DOHH2 (cell line): ENCODE data around the gene LRRC74B.

ENCODE experiments used
- EZH2phosphoT487 ChIP-seq: fragments of 200-600 bp; sonication (generic); IDR thresholded peaks from 2 replicates; pipeline ENCODE4 v1.6.1; 2017; ENCODE audit warnings: borderline replicate concordance, mild to moderate bottlenecking, antibody characterized with exemption, low read length, moderate library complexity, mixed read lengths
- TF ChIP-seq, protein P1 (sequence below): fragments of 200-600 bp; sonication (generic); IDR thresholded peaks from one replicate; pipeline ENCODE4 v1.5.1; 2014; ENCODE audit warnings: antibody characterized with exemption, mild to moderate bottlenecking, low read depth, low read length; ENCODE audit not compliant: poor library complexity, severe bottlenecking

- TF ChIP-seq, protein P1, sequence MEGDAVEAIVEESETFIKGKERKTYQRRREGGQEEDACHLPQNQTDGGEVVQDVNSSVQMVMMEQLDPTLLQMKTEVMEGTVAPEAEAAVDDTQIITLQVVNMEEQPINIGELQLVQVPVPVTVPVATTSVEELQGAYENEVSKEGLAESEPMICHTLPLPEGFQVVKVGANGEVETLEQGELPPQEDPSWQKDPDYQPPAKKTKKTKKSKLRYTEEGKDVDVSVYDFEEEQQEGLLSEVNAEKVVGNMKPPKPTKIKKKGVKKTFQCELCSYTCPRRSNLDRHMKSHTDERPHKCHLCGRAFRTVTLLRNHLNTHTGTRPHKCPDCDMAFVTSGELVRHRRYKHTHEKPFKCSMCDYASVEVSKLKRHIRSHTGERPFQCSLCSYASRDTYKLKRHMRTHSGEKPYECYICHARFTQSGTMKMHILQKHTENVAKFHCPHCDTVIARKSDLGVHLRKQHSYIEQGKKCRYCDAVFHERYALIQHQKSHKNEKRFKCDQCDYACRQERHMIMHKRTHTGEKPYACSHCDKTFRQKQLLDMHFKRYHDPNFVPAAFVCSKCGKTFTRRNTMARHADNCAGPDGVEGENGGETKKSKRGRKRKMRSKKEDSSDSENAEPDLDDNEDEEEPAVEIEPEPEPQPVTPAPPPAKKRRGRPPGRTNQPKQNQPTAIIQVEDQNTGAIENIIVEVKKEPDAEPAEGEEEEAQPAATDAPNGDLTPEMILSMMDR: no peak
- no peak for TF ChIP-seq EZH2phosphoT487
These were observed 29.9 kb downstream of the LRRC74B start for GRCh38 chr22:21075516-21076138.
